Prostate gland (tissue), 2 donors: ENCODE data around the gene RECK. TPM values are rescaled to one million over a fixed set of nuclear protein-coding genes. Genes with fewer than 3 reads are reported as not detected.

Source experiments
- DNase-seq: peaks from one replicate; pipeline ENCODE4 v3.0.0-alpha.2; 2019; ENCODE audit warnings: low spot score
- H3K27ac ChIP-seq, 2 donors: fragments of 200-600 bp; sonication (generic); 2 replicates each; pipeline ENCODE4 v1.5.1; 2017 to 2019
- H3K27me3 ChIP-seq: fragments of 200-600 bp; sonication (generic); replicated peaks from 2 replicates; pipeline ENCODE4 v1.5.1; 2019; ENCODE audit not compliant: insufficient read depth
- H3K36me3 ChIP-seq, 2 donors: fragments of 200-600 bp; sonication (generic); 1 replicate in 1 of 2; 2 replicates in 1 of 2; pipeline versions ENCODE4 v1.5.1 to v1.8.1; 2017 to 2019
- H3K4me1 ChIP-seq: fragments of 200-600 bp; sonication (generic); replicated peaks from 2 replicates; pipeline ENCODE4 v1.5.1; 2019
- H3K4me3 ChIP-seq, 2 donors: fragments of 200-600 bp; sonication (generic); 2 replicates each; pipeline ENCODE4 v1.5.1; 2017 to 2019
- H3K9me3 ChIP-seq: fragments of 200-600 bp; sonication (generic); 2 replicates; pipeline ENCODE4 v1.5.1; 2017
- CTCF ChIP-seq, 4 experiments: fragments of 200-600 bp in 2 of 4; fragments of 450-650 bp in 2 of 4; sonication (generic) in 2 of 4; IDR thresholded peaks; 1 replicate in 3 of 4; 2 replicates in 1 of 4; pipeline ENCODE4 v1.5.1; 2016 to 2019; ENCODE audit warnings: antibody characterized with exemption in 4 of 4, mild to moderate bottlenecking in 2 of 4, moderate library complexity in 2 of 4
- POLR2A ChIP-seq: fragments of 450-650 bp; IDR thresholded peaks from one replicate; pipeline ENCODE4 v1.6.1; 2016; ENCODE audit warnings: antibody characterized with exemption, mild to moderate bottlenecking
- POLR2AphosphoS5 ChIP-seq: sonication (generic); formaldehyde crosslinking; IDR thresholded peaks from one replicate; pipeline ENCODE4 v1.6.1; 2017; ENCODE audit warnings: antibody characterized with exemption
- WGBS: methylation state at CpG from one replicate; pipeline ENCODE4 v1.1.5; 2018; 5-methylcytosine and 5-hydroxymethylcytosine counted together
- intact Hi-C: fragments of 100-400 bp; cut with DNase I; formaldehyde crosslinking; loops from one replicate; pipeline ENCODE4 v1.14.2; 2022
- total RNA-seq, 2 donors: library from RNA; depleted of rRNA; stranded (reverse); fragments of >200 nt; gene quantifications; one replicate each; pipeline ENCODE4 v1.1.0, GENCODE V29; 2016

The RECK gene
- total RNA-seq, 2 donors from 2014 or later: 6.1 to 7.7 TPM

DNA sequence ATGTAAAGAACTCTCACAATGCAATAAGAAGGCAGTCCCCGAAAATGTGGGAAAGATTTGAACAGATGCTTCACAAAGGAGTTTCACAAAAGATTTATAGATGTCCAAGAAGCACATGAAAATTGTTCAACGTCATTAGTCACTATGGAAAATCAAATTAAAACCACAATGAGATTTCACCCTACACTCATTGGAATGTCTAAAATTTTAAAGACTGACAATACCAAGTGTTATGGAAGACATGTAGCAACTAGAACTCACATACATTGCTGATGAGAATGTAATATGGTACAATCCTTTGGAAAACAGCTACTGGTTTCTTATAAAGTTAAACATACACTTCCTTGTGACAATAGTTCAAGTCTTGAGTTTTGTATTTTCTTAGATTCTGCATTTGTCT, 11.0 kb upstream of the RECK start:
- Histone ChIP-seq H3K27ac (no peak overlapping the region), H3K4me3 (no peak overlapping the region), H3K9me3 (no peaks in the 10 kb centered on the region), H3K36me3 (no peaks in the 10 kb centered on the region), H3K4me1 (no peaks in the 10 kb centered on the region), H3K27me3 (no peaks in the 10 kb centered on the region)
- TF ChIP-seq POLR2AphosphoS5 (no peak), POLR2A (no peak), CTCF (IDR thresholded peaks at IDR 0.05) (no peak)
- 80% methylated on average over 2 of the region's 2 CpGs for WGBS
- DNase-seq: no peak
- intact Hi-C loops: no loop called here

DNA sequence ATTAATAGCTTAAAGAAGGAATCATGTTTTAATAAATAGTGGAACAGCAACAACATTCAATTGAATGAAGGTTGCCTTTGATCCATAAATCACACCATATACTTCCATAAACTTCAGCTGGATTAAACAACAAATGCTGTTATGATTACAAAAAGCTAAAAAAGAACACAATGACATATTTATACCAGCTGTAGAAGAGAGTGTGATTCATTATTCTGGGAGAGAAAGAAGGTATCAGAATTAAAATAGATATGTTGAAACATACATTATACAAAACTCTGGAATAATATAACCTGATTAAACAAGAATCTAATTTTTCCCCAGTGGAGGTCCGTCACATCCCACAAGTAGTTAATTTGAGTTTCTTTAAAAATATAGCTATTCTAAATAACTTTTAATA, 7.5 kb upstream of the RECK start:
- intact Hi-C loops: no loop called here
- no peak for DNase-seq
- no peaks in the 10 kb centered on the region for H3K4me1 ChIP-seq
- TF ChIP-seq POLR2AphosphoS5 (no peak), POLR2A (no peak), CTCF (IDR thresholded peaks at IDR 0.05) (no peak)
- H3K9me3 ChIP-seq: no peaks in the 10 kb centered on the region
- H3K36me3 ChIP-seq: no peaks in the 10 kb centered on the region
- no peaks in the 10 kb centered on the region for H3K27me3 ChIP-seq
- 77% methylated on average over 1 of the region's 1 CpG for WGBS
- H3K27ac ChIP-seq: peak overlapping the region in 1 of 2 donors; percentile 4
- H3K4me3 ChIP-seq: no peak overlapping the region

DNA sequence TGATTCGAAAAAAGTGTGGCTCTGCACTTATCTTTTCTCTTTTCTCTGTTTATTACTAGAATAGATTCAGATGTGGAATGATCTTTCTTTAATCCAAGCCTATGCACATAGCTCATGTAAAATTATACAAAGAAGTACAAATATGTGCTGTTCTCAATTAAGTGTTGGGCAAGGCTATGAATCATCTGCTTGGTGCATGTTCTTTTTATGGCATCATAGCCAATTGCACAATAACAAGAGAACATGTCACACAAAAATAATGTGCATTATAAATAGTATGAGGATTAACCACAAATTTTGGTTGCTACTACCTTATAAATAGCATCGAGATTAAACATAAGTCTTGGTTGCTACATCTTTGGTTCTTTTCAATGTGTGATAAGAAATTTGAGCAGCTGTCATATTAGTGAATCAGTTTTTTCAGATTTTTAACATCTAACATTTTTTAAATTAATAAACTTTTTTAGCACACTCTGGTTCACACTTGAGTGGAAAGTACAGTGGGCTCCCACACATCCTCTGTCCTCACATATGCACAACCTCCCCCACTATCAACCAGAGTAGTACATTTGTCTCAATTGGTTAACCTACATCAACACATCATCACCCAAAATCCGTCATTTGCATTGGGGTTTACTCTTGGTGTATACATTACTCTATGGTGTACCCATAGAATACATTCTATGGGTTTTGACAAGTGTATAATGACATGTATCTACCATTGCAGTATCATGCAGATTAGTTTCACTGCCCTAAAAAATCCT, 6.8 kb upstream of the RECK start:
- peak overlapping the region in 1 of 2 donors; percentile 4 for H3K27ac ChIP-seq

GRCh38 chr9:36030871-36031270, 5.8 kb upstream of the RECK start:
- intact Hi-C loops: no loop called here
- WGBS: 88% methylated on average over 3 of the region's 3 CpGs

More for the DNA sequence above, 6.8 kb upstream of the RECK start:
- no peak for DNase-seq
- no peaks in the 10 kb centered on the region for H3K36me3 ChIP-seq
- H3K27me3 ChIP-seq: no peaks in the 10 kb centered on the region
- TF ChIP-seq CTCF (IDR thresholded peaks at IDR 0.05) (no peak), POLR2AphosphoS5 (peak; percentile 85)
- no peaks in the 10 kb centered on the region for H3K4me1 ChIP-seq
- no peak overlapping the region for H3K4me3 ChIP-seq
- WGBS: 51% methylated on average over 3 of the region's 3 CpGs
- no peaks in the 10 kb centered on the region for H3K9me3 ChIP-seq
- intact Hi-C loops: no loop called here

More at GRCh38 chr9:36030871-36031270, 5.8 kb upstream of the RECK start:
- Histone ChIP-seq H3K4me3 (no peak overlapping the region), H3K36me3 (no peaks in the 10 kb centered on the region), H3K27ac (no peak overlapping the region), H3K27me3 (no peaks in the 10 kb centered on the region), H3K4me1 (no peaks in the 10 kb centered on the region), H3K9me3 (no peaks in the 10 kb centered on the region)
- DNase-seq: no peak
- TF ChIP-seq CTCF (IDR thresholded peaks at IDR 0.05): no peak
- TF ChIP-seq POLR2AphosphoS5: no peak
- TF ChIP-seq POLR2A: no peak
